ACC112 (cell line): ENCODE measurements around the gene SLC28A2.

ENCODE experiments used
- H2AFZ ChIP-seq: fragments of 200-600 bp; sonication (generic); one replicate; pipeline ENCODE4 v1.6.0; 2017; ENCODE audit warnings: antibody characterized with exemption, low read length; ENCODE audit not compliant: unreplicated experiment
- H3K27ac ChIP-seq: fragments of 200-600 bp; sonication (generic); 2 replicates; pipeline ENCODE4 v1.5.1; 2014; ENCODE audit warnings: low read depth, mild to moderate bottlenecking, antibody characterized with exemption, low read length, moderate library complexity
- H3K27me3 ChIP-seq: fragments of 200-600 bp; sonication (generic); 2 replicates; pipeline ENCODE4 v1.6.1; 2014; ENCODE audit warnings: mild to moderate bottlenecking, antibody characterized with exemption, low read length, moderate library complexity, mixed read lengths; ENCODE audit not compliant: insufficient read depth
- H3K36me3 ChIP-seq: fragments of 200-600 bp; sonication (generic); 2 replicates; pipeline ENCODE4 v1.6.1; 2016; ENCODE audit warnings: mild to moderate bottlenecking, antibody characterized with exemption, low read length, moderate library complexity, mixed read lengths; ENCODE audit not compliant: insufficient read depth
- H3K4me1 ChIP-seq: fragments of 200-600 bp; sonication (generic); one replicate; pipeline ENCODE4 v1.6.1; 2016; ENCODE audit warnings: low read length, mixed read lengths; ENCODE audit not compliant: insufficient read depth, unreplicated experiment, control insufficient read depth
- H3K4me3 ChIP-seq: fragments of 200-600 bp; sonication (generic); 2 replicates; pipeline ENCODE4 v1.5.1; 2014; ENCODE audit warnings: mild to moderate bottlenecking, low read depth, low read length
- H3K79me2 ChIP-seq: fragments of 200-600 bp; sonication (generic); one replicate; pipeline ENCODE4 v1.6.0; 2016; ENCODE audit warnings: low read length; ENCODE audit not compliant: control insufficient read depth, unreplicated experiment, insufficient read depth

SLC28A2 gene

GRCh38 chr15:45326280-45326679, 74.2 kb downstream of the SLC28A2 start:
- no peak overlapping the region for H2AFZ ChIP-seq

GRCh38 chr15:45326741-45327140, 74.7 kb downstream of the SLC28A2 start:
- Histone ChIP-seq H3K27ac (no peak overlapping the region), H3K4me3 (no peak overlapping the region), H3K4me1 (no peaks in the 10 kb centered on the region), H2AFZ (no peak overlapping the region), H3K27me3 (peaks cover 76% of the 10 kb centered on the region), H3K79me2 (no peaks in the 10 kb centered on the region), H3K36me3 (no peaks in the 10 kb centered on the region)

More at GRCh38 chr15:45326280-45326679, 74.2 kb downstream of the SLC28A2 start:
- Histone ChIP-seq H3K27me3 (peaks cover 77% of the 10 kb centered on the region), H3K4me3 (no peak overlapping the region), H3K27ac (no peak overlapping the region), H3K4me1 (no peaks in the 10 kb centered on the region), H3K36me3 (no peaks in the 10 kb centered on the region), H3K79me2 (no peaks in the 10 kb centered on the region)
